Measurements from ENCODE around the gene PROM1. TPM values are rescaled to one million over a fixed set of nuclear protein-coding genes. Genes with fewer than 3 reads are reported as not detected.

PROM1 gene
- polyA plus RNA-seq, 1 donor from 2014 or later = 1.1 TPM

DNA sequence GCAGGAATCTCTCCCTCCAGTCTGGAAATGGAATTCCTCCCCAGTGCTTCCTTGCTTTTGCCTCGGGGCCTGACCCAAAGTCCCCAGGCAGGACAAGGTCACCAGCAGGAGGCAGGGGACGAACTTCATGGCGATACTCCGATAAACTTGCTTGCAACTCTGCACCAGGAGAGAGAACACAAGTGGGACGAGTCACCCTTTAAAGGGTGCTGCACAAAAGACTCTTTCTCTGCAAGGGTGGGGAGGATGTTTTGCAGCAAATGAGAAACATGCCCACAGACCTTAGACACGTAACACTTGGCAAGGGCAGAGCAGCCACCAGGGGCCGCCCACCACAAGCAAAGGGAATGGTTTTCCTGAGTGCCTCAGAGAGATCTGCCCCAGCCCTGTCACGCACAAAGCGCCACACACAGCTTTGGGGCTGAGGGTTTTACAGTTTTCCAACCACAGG, 120.8 kb downstream of the PROM1 start, which contains the start of gene FGFBP2:
TSS of gene FGFBP2 (minus strand) at position 175 of the 451 bp plus-strand sequence. CDS start at position 129, 46 bp downstream.
- H2AFZ ChIP-seq (ENCODE audit: low read depth, low read length) = no peak within 1 kb of the TSS
- no peaks in the 10 kb centered on the region for H4K20me1 ChIP-seq (ENCODE audit: insufficient read depth)
- H3K9me2 ChIP-seq (ENCODE audit: insufficient read depth, low read length) = no peaks in the 10 kb centered on the region
- no peak within 1 kb of the TSS for H3K4me3 ChIP-seq (ENCODE audit: low read length)
- H3K4me2 ChIP-seq (ENCODE audit: low read length) = no peak within 1 kb of the TSS
- no peaks in the 10 kb centered on the region for H3F3A ChIP-seq (ENCODE audit: insufficient read depth, low read length, poor library complexity, severe bottlenecking)
- no peak within 1 kb of the TSS for H3K9ac ChIP-seq (ENCODE audit: low read length)
- no peak within 1 kb of the TSS for H3K27ac ChIP-seq (ENCODE audit: low read length)
- no peaks in the 10 kb centered on the region for H3K27me3 ChIP-seq (ENCODE audit: insufficient read depth, low read depth, low read length)
- no peaks in the 10 kb centered on the region for H3K36me3 ChIP-seq (ENCODE audit: insufficient read depth, low read length)
- no peaks in the 10 kb centered on the region for H3K79me2 ChIP-seq (replicated peaks; ENCODE audit: insufficient read depth, low read length)
- H3K9me3 ChIP-seq (ENCODE audit: low read length) = no peaks in the 10 kb centered on the region
- peak; percentile 15 for TF ChIP-seq RAD21 (conservative IDR thresholded peaks at IDR 0.05)
- TF ChIP-seq MXI1 (conservative IDR thresholded peaks at IDR 0.05; ENCODE audit: poor library complexity, severe bottlenecking) = no peak
- TF ChIP-seq SMC3 (conservative IDR thresholded peaks at IDR 0.05; ENCODE audit: poor library complexity) = peak; percentile 25
- no peak for TF ChIP-seq EZH2 (IDR thresholded peaks at IDR 0.05; ENCODE audit: borderline replicate concordance, insufficient read depth, low read length, poor library complexity, severe bottlenecking)
- TF ChIP-seq, protein P1, sequence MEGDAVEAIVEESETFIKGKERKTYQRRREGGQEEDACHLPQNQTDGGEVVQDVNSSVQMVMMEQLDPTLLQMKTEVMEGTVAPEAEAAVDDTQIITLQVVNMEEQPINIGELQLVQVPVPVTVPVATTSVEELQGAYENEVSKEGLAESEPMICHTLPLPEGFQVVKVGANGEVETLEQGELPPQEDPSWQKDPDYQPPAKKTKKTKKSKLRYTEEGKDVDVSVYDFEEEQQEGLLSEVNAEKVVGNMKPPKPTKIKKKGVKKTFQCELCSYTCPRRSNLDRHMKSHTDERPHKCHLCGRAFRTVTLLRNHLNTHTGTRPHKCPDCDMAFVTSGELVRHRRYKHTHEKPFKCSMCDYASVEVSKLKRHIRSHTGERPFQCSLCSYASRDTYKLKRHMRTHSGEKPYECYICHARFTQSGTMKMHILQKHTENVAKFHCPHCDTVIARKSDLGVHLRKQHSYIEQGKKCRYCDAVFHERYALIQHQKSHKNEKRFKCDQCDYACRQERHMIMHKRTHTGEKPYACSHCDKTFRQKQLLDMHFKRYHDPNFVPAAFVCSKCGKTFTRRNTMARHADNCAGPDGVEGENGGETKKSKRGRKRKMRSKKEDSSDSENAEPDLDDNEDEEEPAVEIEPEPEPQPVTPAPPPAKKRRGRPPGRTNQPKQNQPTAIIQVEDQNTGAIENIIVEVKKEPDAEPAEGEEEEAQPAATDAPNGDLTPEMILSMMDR (IDR thresholded peaks at IDR 0.05; ENCODE audit: poor library complexity, severe bottlenecking) = peak; percentile 29

DNA sequence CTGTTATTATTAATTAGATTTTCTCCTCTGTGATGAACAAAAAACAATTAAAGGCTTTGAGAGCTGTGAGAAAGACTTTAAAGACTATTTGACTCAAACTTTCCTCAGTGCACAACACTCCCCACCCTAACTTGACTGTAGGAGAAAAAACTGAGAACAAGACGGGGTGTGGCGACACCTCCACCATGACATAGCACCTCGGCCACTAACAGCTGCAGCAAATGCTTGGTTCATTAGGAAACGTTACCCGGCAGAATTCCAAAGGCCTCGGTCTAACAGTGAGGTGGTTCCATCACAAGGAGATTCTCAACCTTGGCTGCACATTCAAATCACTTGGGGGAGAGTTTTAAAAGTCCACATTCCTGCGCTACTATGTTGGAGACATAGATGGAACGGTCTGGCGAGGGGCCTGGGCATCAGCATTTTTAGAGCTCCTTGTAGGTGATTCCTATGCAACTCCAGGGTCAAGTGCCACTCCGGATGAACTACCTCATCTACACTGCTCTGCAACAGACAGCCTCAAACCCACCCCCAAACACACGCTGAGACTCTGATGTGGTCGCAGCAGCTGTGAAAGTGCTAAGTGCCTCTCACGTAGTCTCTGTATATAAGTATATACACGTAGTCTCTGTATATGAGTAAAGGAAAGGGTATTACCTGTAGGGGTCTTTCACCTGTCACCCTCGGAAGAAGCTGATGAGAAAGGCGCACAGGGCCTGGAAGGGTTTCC, 121.9 kb downstream of the PROM1 start:
- no peak overlapping the region for H3K4me3 ChIP-seq (ENCODE audit: low read length)
- no peaks in the 10 kb centered on the region for H4K20me1 ChIP-seq (ENCODE audit: insufficient read depth)
- no peak overlapping the region for H3K27ac ChIP-seq (ENCODE audit: low read length)
- TF ChIP-seq EP300 (conservative IDR thresholded peaks at IDR 0.05; ENCODE audit: poor library complexity, severe bottlenecking) (no peak), POLR2AphosphoS5 (IDR thresholded peaks at IDR 0.05) (no peak), RAD21 (conservative IDR thresholded peaks at IDR 0.05) (no peak), REST (IDR thresholded peaks at IDR 0.05; ENCODE audit: borderline replicate concordance) (no peak), SMC3 (conservative IDR thresholded peaks at IDR 0.05; ENCODE audit: poor library complexity) (no peak), TAF1 (IDR thresholded peaks at IDR 0.05; ENCODE audit: low read depth) (no peak), EZH2 (IDR thresholded peaks at IDR 0.05; ENCODE audit: borderline replicate concordance, insufficient read depth, low read length, poor library complexity, severe bottlenecking) (no peak)
- TF ChIP-seq, protein P1 (IDR thresholded peaks at IDR 0.05; ENCODE audit: poor library complexity, severe bottlenecking) = no peak
- H3K9me2 ChIP-seq (ENCODE audit: insufficient read depth, low read length) = no peaks in the 10 kb centered on the region
- H3K9ac ChIP-seq (ENCODE audit: low read length) = no peak overlapping the region
- H3K9me3 ChIP-seq (ENCODE audit: low read length) = no peaks in the 10 kb centered on the region
- H2AFZ ChIP-seq (ENCODE audit: low read depth, low read length) = no peak overlapping the region
- H3F3A ChIP-seq (ENCODE audit: insufficient read depth, low read length, poor library complexity, severe bottlenecking) = no peaks in the 10 kb centered on the region
- H3K4me2 ChIP-seq (ENCODE audit: low read length) = no peak overlapping the region
- no peaks in the 10 kb centered on the region for H3K79me2 ChIP-seq (replicated peaks; ENCODE audit: insufficient read depth, low read length)
- no peaks in the 10 kb centered on the region for H3K36me3 ChIP-seq (ENCODE audit: insufficient read depth, low read length)
- no peaks in the 10 kb centered on the region for H3K27me3 ChIP-seq (ENCODE audit: insufficient read depth, low read depth, low read length)
